SK-N-SH (cell line): ENCODE results near the gene KRTAP5-4.

Experiments used
- GABPA ChIP-seq: IDR thresholded peaks from 2 replicates; pipeline ENCODE4 v1.4.0; 2012; ENCODE audit warnings: low read depth, mild to moderate bottlenecking
- TF ChIP-seq, protein P1 (sequence below): IDR thresholded peaks from 2 replicates; pipeline ENCODE4 v1.4.0; 2012; ENCODE audit warnings: low read depth, borderline replicate concordance
- TF ChIP-seq, protein P2 (sequence below): fragments of 200-600 bp; sonication (generic); IDR thresholded peaks from 2 replicates; pipeline ENCODE4 v1.6.1; 2017; ENCODE audit warnings: antibody characterized with exemption, mild to moderate bottlenecking, moderate library complexity

DNA sequence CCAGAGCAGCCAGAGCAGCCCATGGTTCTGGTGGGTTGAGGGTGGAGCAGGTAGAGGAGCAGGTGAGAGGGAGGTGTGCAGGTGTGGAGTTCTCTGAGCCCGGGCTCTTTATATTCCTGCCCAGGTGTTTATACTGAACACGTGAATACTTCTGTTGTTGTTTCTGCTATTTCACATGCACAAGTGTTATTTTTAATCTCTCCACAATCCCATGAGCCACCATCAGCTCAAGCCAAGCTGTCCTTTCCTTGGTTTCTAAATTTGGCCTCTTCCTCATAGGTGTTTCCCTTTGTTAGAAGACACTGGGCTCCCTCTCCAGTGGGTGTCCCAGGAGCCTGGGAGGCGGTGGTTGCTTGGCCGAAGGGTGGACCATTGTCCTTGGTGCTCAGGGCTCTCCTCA is 13.6 kb downstream of the KRTAP5-4 start, which contains the start of gene KRTAP5-3:
- TF ChIP-seq, protein P1, sequence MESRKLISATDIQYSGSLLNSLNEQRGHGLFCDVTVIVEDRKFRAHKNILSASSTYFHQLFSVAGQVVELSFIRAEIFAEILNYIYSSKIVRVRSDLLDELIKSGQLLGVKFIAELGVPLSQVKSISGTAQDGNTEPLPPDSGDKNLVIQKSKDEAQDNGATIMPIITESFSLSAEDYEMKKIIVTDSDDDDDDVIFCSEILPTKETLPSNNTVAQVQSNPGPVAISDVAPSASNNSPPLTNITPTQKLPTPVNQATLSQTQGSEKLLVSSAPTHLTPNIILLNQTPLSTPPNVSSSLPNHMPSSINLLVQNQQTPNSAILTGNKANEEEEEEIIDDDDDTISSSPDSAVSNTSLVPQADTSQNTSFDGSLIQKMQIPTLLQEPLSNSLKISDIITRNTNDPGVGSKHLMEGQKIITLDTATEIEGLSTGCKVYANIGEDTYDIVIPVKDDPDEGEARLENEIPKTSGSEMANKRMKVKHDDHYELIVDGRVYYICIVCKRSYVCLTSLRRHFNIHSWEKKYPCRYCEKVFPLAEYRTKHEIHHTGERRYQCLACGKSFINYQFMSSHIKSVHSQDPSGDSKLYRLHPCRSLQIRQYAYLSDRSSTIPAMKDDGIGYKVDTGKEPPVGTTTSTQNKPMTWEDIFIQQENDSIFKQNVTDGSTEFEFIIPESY: no peak
- no peak for TF ChIP-seq GABPA
- TF ChIP-seq, protein P2, sequence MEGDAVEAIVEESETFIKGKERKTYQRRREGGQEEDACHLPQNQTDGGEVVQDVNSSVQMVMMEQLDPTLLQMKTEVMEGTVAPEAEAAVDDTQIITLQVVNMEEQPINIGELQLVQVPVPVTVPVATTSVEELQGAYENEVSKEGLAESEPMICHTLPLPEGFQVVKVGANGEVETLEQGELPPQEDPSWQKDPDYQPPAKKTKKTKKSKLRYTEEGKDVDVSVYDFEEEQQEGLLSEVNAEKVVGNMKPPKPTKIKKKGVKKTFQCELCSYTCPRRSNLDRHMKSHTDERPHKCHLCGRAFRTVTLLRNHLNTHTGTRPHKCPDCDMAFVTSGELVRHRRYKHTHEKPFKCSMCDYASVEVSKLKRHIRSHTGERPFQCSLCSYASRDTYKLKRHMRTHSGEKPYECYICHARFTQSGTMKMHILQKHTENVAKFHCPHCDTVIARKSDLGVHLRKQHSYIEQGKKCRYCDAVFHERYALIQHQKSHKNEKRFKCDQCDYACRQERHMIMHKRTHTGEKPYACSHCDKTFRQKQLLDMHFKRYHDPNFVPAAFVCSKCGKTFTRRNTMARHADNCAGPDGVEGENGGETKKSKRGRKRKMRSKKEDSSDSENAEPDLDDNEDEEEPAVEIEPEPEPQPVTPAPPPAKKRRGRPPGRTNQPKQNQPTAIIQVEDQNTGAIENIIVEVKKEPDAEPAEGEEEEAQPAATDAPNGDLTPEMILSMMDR: no peak
